Activated CD4-positive, alpha-beta T cell treated with anti-CD3 and anti-CD28 coated beads for 36 hours (primary cell): ENCODE measurements around the gene ADAMTS1. TPM values are rescaled to one million over a fixed set of nuclear protein-coding genes. Genes with fewer than 3 reads are reported as not detected.

Experiments used
- ATAC-seq: fragments of 200-7000 bp; cut with Tn5 transposase; one replicate; pipeline ENCODE4 v1.10.0; 2021; ENCODE audit warnings: mild to moderate bottlenecking, moderate library complexity
- CTCF ChIA-PET: fragments of 350-600 bp; sonication (Branson Sonifier 250); formaldehyde crosslinking; loops from one replicate; lab custom pipeline; 2021; ENCODE audit warnings: antibody characterized with exemption; lab: Charles Lee
- POLR2A ChIA-PET: fragments of 350-600 bp; sonication (Branson Sonifier 250); formaldehyde crosslinking; loops from one replicate; lab custom pipeline; 2021; ENCODE audit warnings: antibody characterized with exemption, inconsistent platforms; lab: Charles Lee
- DNase-seq: peaks from one replicate; pipeline ENCODE4 v3.0.0-alpha.2; 2020
- H3K27ac Mint-ChIP-seq: one replicate; pipeline ENCODE4 v1.8.0; 2021; ENCODE audit warnings: mixed read lengths
- H3K27me3 Mint-ChIP-seq: one replicate; pipeline ENCODE4 v1.8.0; 2021; ENCODE audit warnings: mixed read lengths
- H3K36me3 Mint-ChIP-seq: one replicate; pipeline ENCODE4 v1.8.0; 2021; ENCODE audit warnings: low read depth, mixed read lengths
- H3K4me1 Mint-ChIP-seq: one replicate; pipeline ENCODE4 v1.8.0; 2021; ENCODE audit warnings: mixed read lengths
- H3K4me3 Mint-ChIP-seq: one replicate; pipeline ENCODE4 v1.8.0; 2021; ENCODE audit warnings: mild to moderate bottlenecking, moderate library complexity, mixed read lengths
- H3K9me3 Mint-ChIP-seq: one replicate; pipeline ENCODE4 v1.8.0; 2021; ENCODE audit warnings: low read depth, mixed read lengths
- intact Hi-C, 2 experiments: fragments of 100-400 bp; cut with DNase I in 1 of 2; cut with micrococcal nuclease in 1 of 2; formaldehyde crosslinking; loops; one replicate each; pipeline versions ENCODE4 v1.14.2 to v1.15.1; 2022 to 2024; cut with DNase I, micrococcal nuclease
- total RNA-seq, 2 experiments: library from RNA; stranded (reverse); gene quantifications; one replicate each; pipeline ENCODE4 v1.2.3, GENCODE V29; 2021

The ADAMTS1 gene
- total RNA-seq, 2 experiments from 2014 or later = not detected

- Mint-ChIP-seq H3K4me1 (no peaks in the 10 kb centered on the region), H3K4me3 (no peak overlapping the region)
- POLR2A ChIA-PET = no interaction called here
Measured at GRCh38 chr21:26812173-26812572, 33.0 kb downstream of the ADAMTS1 start.

GRCh38 chr21:26811482-26811881, 33.7 kb downstream of the ADAMTS1 start:
- ATAC-seq (no peak), DNase-seq (no peak)
- Mint-ChIP-seq H3K27me3 (peaks cover 10% of the 10 kb centered on the region), H3K27ac (no peak overlapping the region), H3K4me1 (peaks cover 2% of the 10 kb centered on the region), H3K9me3 (no peaks in the 10 kb centered on the region), H3K4me3 (no peak overlapping the region), H3K36me3 (no peaks in the 10 kb centered on the region)
- intact Hi-C loops = no loop called here
- CTCF ChIA-PET = no interaction called here
- POLR2A ChIA-PET = no interaction called here

More at GRCh38 chr21:26812173-26812572, 33.0 kb downstream of the ADAMTS1 start:
- Mint-ChIP-seq H3K27ac (no peak overlapping the region), H3K36me3 (no peaks in the 10 kb centered on the region), H3K9me3 (no peaks in the 10 kb centered on the region), H3K27me3 (peaks cover 7% of the 10 kb centered on the region)
- CTCF ChIA-PET = no interaction called here
- DNase-seq (no peak), ATAC-seq (no peak)
- intact Hi-C loops = no loop called here

- no peak for DNase-seq
- no peaks in the 10 kb centered on the region for H3K9me3 Mint-ChIP-seq
- H3K27me3 Mint-ChIP-seq = peaks cover 10% of the 10 kb centered on the region
- no peak overlapping the region for H3K4me3 Mint-ChIP-seq
- intact Hi-C loops = no loop called here
- H3K27ac Mint-ChIP-seq = no peak overlapping the region
- peaks cover 2% of the 10 kb centered on the region for H3K4me1 Mint-ChIP-seq
- ChIA-PET CTCF (no interaction called here), POLR2A (no interaction called here)
- ATAC-seq = no peak
- H3K36me3 Mint-ChIP-seq = no peaks in the 10 kb centered on the region
Measured at GRCh38 chr21:26810676-26811415, 34.4 kb downstream of the ADAMTS1 start.

GRCh38 chr21:26810266-26810665, 34.9 kb downstream of the ADAMTS1 start:
- Mint-ChIP-seq H3K9me3 (no peaks in the 10 kb centered on the region), H3K4me1 (peaks cover 2% of the 10 kb centered on the region), H3K27me3 (peaks cover 10% of the 10 kb centered on the region), H3K27ac (no peak overlapping the region), H3K36me3 (no peaks in the 10 kb centered on the region), H3K4me3 (no peak overlapping the region)
- ChIA-PET POLR2A (no interaction called here), CTCF (no interaction called here)
- DNase-seq (no peak), ATAC-seq (no peak)
- intact Hi-C loops = no loop called here

GRCh38 chr21:26809745-26810144, 35.5 kb downstream of the ADAMTS1 start:
- H3K9me3 Mint-ChIP-seq = no peaks in the 10 kb centered on the region
- H3K27ac Mint-ChIP-seq = no peak overlapping the region
- DNase-seq (no peak), ATAC-seq (no peak)
- intact Hi-C loops = no loop called here
- H3K4me1 Mint-ChIP-seq = peaks cover 2% of the 10 kb centered on the region
- ChIA-PET CTCF (interaction anchor here (1.0 kb wide), 1 partner anchor 16 kb away, joined by 3 read pairs; no protein-coding TSS in a partner anchor), POLR2A (no interaction called here)
- no peaks in the 10 kb centered on the region for H3K36me3 Mint-ChIP-seq
- H3K27me3 Mint-ChIP-seq = peaks cover 10% of the 10 kb centered on the region
- H3K4me3 Mint-ChIP-seq = no peak overlapping the region

GRCh38 chr21:26806801-26807295, 38.4 kb downstream of the ADAMTS1 start:
- intact Hi-C loops = no loop called here
- peaks cover 2% of the 10 kb centered on the region for H3K4me1 Mint-ChIP-seq
- peaks cover 4% of the 10 kb centered on the region for H3K27me3 Mint-ChIP-seq
- no peak overlapping the region for H3K4me3 Mint-ChIP-seq
- H3K27ac Mint-ChIP-seq = no peak overlapping the region
- POLR2A ChIA-PET = interaction anchor here (0.5 kb wide), 1 partner anchor 34 kb away, joined by 4 read pairs; no protein-coding TSS in a partner anchor
- no peak for ATAC-seq
- H3K36me3 Mint-ChIP-seq = no peaks in the 10 kb centered on the region
- CTCF ChIA-PET = interaction anchor here (1.0 to 1.8 kb wide), 2 partner anchors 20 to 34 kb away, joined by 3 to 4 read pairs; no protein-coding TSS in a partner anchor
- DNase-seq = no peak
- no peaks in the 10 kb centered on the region for H3K9me3 Mint-ChIP-seq

GRCh38 chr21:26804895-26805609, 40.2 kb downstream of the ADAMTS1 start:
- H3K36me3 Mint-ChIP-seq = no peaks in the 10 kb centered on the region

GRCh38 chr21:26801498-26801897, 43.7 kb downstream of the ADAMTS1 start:
- no peak for DNase-seq
- intact Hi-C loops = no loop called here
- H3K27me3 Mint-ChIP-seq = peaks cover 1% of the 10 kb centered on the region
- no peak overlapping the region for H3K27ac Mint-ChIP-seq
- no peaks in the 10 kb centered on the region for H3K9me3 Mint-ChIP-seq
- ChIA-PET CTCF (no interaction called here), POLR2A (no interaction called here)
- no peak overlapping the region for H3K4me3 Mint-ChIP-seq
- no peaks in the 10 kb centered on the region for H3K36me3 Mint-ChIP-seq
- H3K4me1 Mint-ChIP-seq = no peaks in the 10 kb centered on the region
- no peak for ATAC-seq

More at GRCh38 chr21:26804895-26805609, 40.2 kb downstream of the ADAMTS1 start:
- DNase-seq (no peak), ATAC-seq (no peak)
- no peaks in the 10 kb centered on the region for H3K9me3 Mint-ChIP-seq
- intact Hi-C loops = no loop called here
- CTCF ChIA-PET = no interaction called here
- no peak overlapping the region for H3K4me3 Mint-ChIP-seq
- peaks cover 4% of the 10 kb centered on the region for H3K27me3 Mint-ChIP-seq
- POLR2A ChIA-PET = no interaction called here
- no peak overlapping the region for H3K27ac Mint-ChIP-seq
- H3K4me1 Mint-ChIP-seq = peaks cover 2% of the 10 kb centered on the region

GRCh38 chr21:26800970-26801431, 44.2 kb downstream of the ADAMTS1 start:
- no peak for ATAC-seq

GRCh38 chr21:26800455-26800854, 44.8 kb downstream of the ADAMTS1 start:
- H3K27me3 Mint-ChIP-seq = peaks cover 4% of the 10 kb centered on the region
- no peaks in the 10 kb centered on the region for H3K36me3 Mint-ChIP-seq
- ATAC-seq = no peak
- no peaks in the 10 kb centered on the region for H3K4me1 Mint-ChIP-seq
- intact Hi-C loops = no loop called here
- ChIA-PET CTCF (no interaction called here), POLR2A (no interaction called here)
- H3K9me3 Mint-ChIP-seq = no peaks in the 10 kb centered on the region
- DNase-seq = no peak
- H3K27ac Mint-ChIP-seq = no peak overlapping the region
- H3K4me3 Mint-ChIP-seq = no peak overlapping the region

More at GRCh38 chr21:26800970-26801431, 44.2 kb downstream of the ADAMTS1 start:
- Mint-ChIP-seq H3K9me3 (no peaks in the 10 kb centered on the region), H3K36me3 (no peaks in the 10 kb centered on the region), H3K27me3 (peaks cover 3% of the 10 kb centered on the region), H3K27ac (no peak overlapping the region), H3K4me1 (no peaks in the 10 kb centered on the region), H3K4me3 (no peak overlapping the region)
- CTCF ChIA-PET = no interaction called here
- no peak for DNase-seq
- intact Hi-C loops = no loop called here
- POLR2A ChIA-PET = no interaction called here

- Mint-ChIP-seq H3K4me1 (no peaks in the 10 kb centered on the region), H3K4me3 (no peak overlapping the region), H3K36me3 (no peaks in the 10 kb centered on the region), H3K27ac (no peak overlapping the region), H3K9me3 (no peaks in the 10 kb centered on the region), H3K27me3 (peaks cover 6% of the 10 kb centered on the region)
- ChIA-PET POLR2A (no interaction called here), CTCF (interaction anchor here (0.6 kb wide), 1 partner anchor 182 kb away, joined by 3 read pairs; no protein-coding TSS in a partner anchor)
- intact Hi-C loops = no loop called here
- no peak for ATAC-seq
- DNase-seq = no peak
Measured at GRCh38 chr21:26800001-26800400, 45.2 kb downstream of the ADAMTS1 start.
